ENCODE data around the gene GPX3.

The GPX3 gene

GRCh38 chr5:151054709-151055108 is 34.3 kb downstream of the GPX3 start:
- H3K4me1 Mint-ChIP-seq = peaks cover 51% of the 10 kb centered on the region
- H3K9me3 Mint-ChIP-seq = no peaks in the 10 kb centered on the region
- peaks cover 100% of the 10 kb centered on the region for H3K36me3 Mint-ChIP-seq
- H3K4me3 Mint-ChIP-seq = no peak overlapping the region
- peak overlapping the region; percentile 75 for H3K27ac Mint-ChIP-seq
- ATAC-seq (no peak), DNase-seq (ENCODE audit: low spot score in 2 of 2) (no peak)

GRCh38 chr5:151055336-151055735 is 34.9 kb downstream of the GPX3 start:
- peak overlapping the region; percentile 75 for H3K27ac Mint-ChIP-seq

GRCh38 chr5:151056379-151057325 is 36.3 kb downstream of the GPX3 start:
- Mint-ChIP-seq H3K27ac (peak overlapping the region; percentile 67), H3K36me3 (peaks cover 100% of the 10 kb centered on the region), H3K4me3 (no peak overlapping the region), H3K9me3 (no peaks in the 10 kb centered on the region), H3K4me1 (peaks cover 58% of the 10 kb centered on the region)
- no peak for ATAC-seq
- DNase-seq (ENCODE audit: low spot score in 2 of 2) = no peak

More at GRCh38 chr5:151055336-151055735, 34.9 kb downstream of the GPX3 start:
- DNase-seq (ENCODE audit: low spot score in 2 of 2) (no peak), ATAC-seq (no peak)
- H3K4me3 Mint-ChIP-seq = no peak overlapping the region
- peaks cover 100% of the 10 kb centered on the region for H3K36me3 Mint-ChIP-seq
- H3K9me3 Mint-ChIP-seq = no peaks in the 10 kb centered on the region
- H3K4me1 Mint-ChIP-seq = peaks cover 57% of the 10 kb centered on the region

GRCh38 chr5:151058301-151058700 is 37.9 kb downstream of the GPX3 start:
- Mint-ChIP-seq H3K36me3 (peaks cover 100% of the 10 kb centered on the region), H3K27ac (peak overlapping the region; percentile 60), H3K4me1 (peaks cover 63% of the 10 kb centered on the region), H3K4me3 (no peak overlapping the region), H3K9me3 (no peaks in the 10 kb centered on the region)
- no peak for DNase-seq (ENCODE audit: low spot score in 2 of 2)
- no peak for ATAC-seq

GRCh38 chr5:151058891-151059489 is 38.6 kb downstream of the GPX3 start:
- H3K9me3 Mint-ChIP-seq = no peaks in the 10 kb centered on the region
- H3K4me3 Mint-ChIP-seq = peak overlapping the region; percentile 7
- peak overlapping the region; percentile 60 for H3K27ac Mint-ChIP-seq
- no peak for DNase-seq (ENCODE audit: low spot score in 2 of 2)
- H3K4me1 Mint-ChIP-seq = peaks cover 70% of the 10 kb centered on the region
- ATAC-seq = no peak
- H3K36me3 Mint-ChIP-seq = peaks cover 100% of the 10 kb centered on the region

GRCh38 chr5:151060742-151061141 is 40.4 kb downstream of the GPX3 start:
- ATAC-seq (no peak), DNase-seq (ENCODE audit: low spot score in 2 of 2) (no peak)
- H3K4me1 Mint-ChIP-seq = peaks cover 76% of the 10 kb centered on the region
- H3K4me3 Mint-ChIP-seq = no peak overlapping the region
- peaks cover 100% of the 10 kb centered on the region for H3K36me3 Mint-ChIP-seq
- peak overlapping the region; percentile 38 for H3K27ac Mint-ChIP-seq
- H3K9me3 Mint-ChIP-seq = no peaks in the 10 kb centered on the region

- Mint-ChIP-seq H3K27ac (peak overlapping the region; percentile 38), H3K36me3 (peaks cover 100% of the 10 kb centered on the region), H3K9me3 (no peaks in the 10 kb centered on the region), H3K4me3 (no peak overlapping the region), H3K4me1 (peaks cover 84% of the 10 kb centered on the region)
- no peak for DNase-seq (ENCODE audit: low spot score in 2 of 2)
- ATAC-seq = no peak
These were observed 42.2 kb downstream of the GPX3 start for GRCh38 chr5:151062405-151063141.

- H3K4me1 Mint-ChIP-seq = peaks cover 89% of the 10 kb centered on the region
- H3K27ac Mint-ChIP-seq = peak overlapping the region; percentile 38
- no peaks in the 10 kb centered on the region for H3K9me3 Mint-ChIP-seq
- ATAC-seq (peak; percentile 36), DNase-seq (ENCODE audit: low spot score in 2 of 2) (no peak)
- peak overlapping the region; percentile 16 for H3K4me3 Mint-ChIP-seq
- H3K36me3 Mint-ChIP-seq = peaks cover 100% of the 10 kb centered on the region
These were observed 43.0 kb downstream of the GPX3 start for GRCh38 chr5:151063142-151063989.

- no peak for DNase-seq (ENCODE audit: low spot score in 2 of 2)
- H3K9me3 Mint-ChIP-seq = no peaks in the 10 kb centered on the region
- H3K4me1 Mint-ChIP-seq = peaks cover 89% of the 10 kb centered on the region
- peak overlapping the region; percentile 67 for H3K4me3 Mint-ChIP-seq
- H3K36me3 Mint-ChIP-seq = peaks cover 97% of the 10 kb centered on the region
- H3K27ac Mint-ChIP-seq = peak overlapping the region; percentile 45
- ATAC-seq = no peak
These were observed 44.6 kb downstream of the GPX3 start for GRCh38 chr5:151064916-151065499.

GRCh38 chr5:151065609-151066008 is 45.2 kb downstream of the GPX3 start:
- Mint-ChIP-seq H3K27ac (no peak overlapping the region), H3K9me3 (no peaks in the 10 kb centered on the region), H3K4me1 (peaks cover 90% of the 10 kb centered on the region), H3K4me3 (peak overlapping the region; percentile 67), H3K36me3 (peaks cover 97% of the 10 kb centered on the region)
- DNase-seq (ENCODE audit: low spot score in 2 of 2) (no peak), ATAC-seq (peak; percentile 49)

GRCh38 chr5:151066920-151067319 is 46.5 kb downstream of the GPX3 start:
- peak overlapping the region; percentile 67 for H3K4me3 Mint-ChIP-seq
- ATAC-seq (peak; percentile 33), DNase-seq (ENCODE audit: low spot score in 2 of 2) (no peak)
- no peaks in the 10 kb centered on the region for H3K9me3 Mint-ChIP-seq
- peaks cover 97% of the 10 kb centered on the region for H3K36me3 Mint-ChIP-seq
- H3K27ac Mint-ChIP-seq = peak overlapping the region; percentile 92
- peaks cover 92% of the 10 kb centered on the region for H3K4me1 Mint-ChIP-seq

GRCh38 chr5:151067632-151068432 is 47.4 kb downstream of the GPX3 start:
- no peak for ATAC-seq

GRCh38 chr5:151068433-151069197 is 48.2 kb downstream of the GPX3 start:
- peak overlapping the region; percentile 67 for H3K4me3 Mint-ChIP-seq
- no peaks in the 10 kb centered on the region for H3K9me3 Mint-ChIP-seq
- peaks cover 97% of the 10 kb centered on the region for H3K36me3 Mint-ChIP-seq

More at GRCh38 chr5:151067632-151068432, 47.4 kb downstream of the GPX3 start:
- Mint-ChIP-seq H3K4me3 (peak overlapping the region; percentile 67), H3K4me1 (peaks cover 98% of the 10 kb centered on the region), H3K9me3 (no peaks in the 10 kb centered on the region), H3K27ac (peak overlapping the region; percentile 92), H3K36me3 (peaks cover 97% of the 10 kb centered on the region)
- DNase-seq (ENCODE audit: low spot score in 2 of 2) = no peak

More at GRCh38 chr5:151068433-151069197, 48.2 kb downstream of the GPX3 start:
- Mint-ChIP-seq H3K4me1 (peaks cover 98% of the 10 kb centered on the region), H3K27ac (peak overlapping the region; percentile 92)
- DNase-seq (ENCODE audit: low spot score in 2 of 2) = peak; percentile 43 to 65
- peak; percentile 86 for ATAC-seq

Data from stimulated activated effector memory CD8-positive, alpha-beta T cell treated with anti-CD3 and anti-CD28 coated beads, Interleukin-12 subunit alpha, Interleukin-12 subunit beta, amount 100 ng/mL, for 72 hours (primary cell).